C1 segment of cervical spinal cord (tissue), 14 donors: ENCODE data around the gene ATF7IP.

Source experiments
- DNase-seq, 14 donors: peaks; one replicate each; lab custom pipeline; 2025; lab: John Stamatoyannopoulos, UW

Gene ATF7IP

DNA sequence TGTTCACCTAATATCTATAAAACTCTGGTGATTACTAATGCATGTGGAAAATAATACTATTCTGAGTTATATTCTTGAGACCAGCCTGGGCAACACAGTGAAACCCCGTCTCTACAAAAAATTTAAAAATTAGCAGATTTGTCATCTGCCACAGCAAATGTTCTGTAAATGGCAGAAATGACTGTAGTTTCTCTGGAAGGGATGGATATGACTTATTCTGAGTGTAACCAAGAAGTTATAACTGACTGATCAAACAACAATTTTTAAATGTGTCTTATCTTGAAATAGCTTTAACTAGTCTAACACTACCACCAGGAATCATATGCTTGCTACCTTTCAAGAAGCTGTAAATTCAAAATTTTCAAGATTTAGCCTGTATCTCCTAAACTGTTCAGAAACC is 113.5 kb downstream of the ATF7IP start:
- no peak for DNase-seq

DNA sequence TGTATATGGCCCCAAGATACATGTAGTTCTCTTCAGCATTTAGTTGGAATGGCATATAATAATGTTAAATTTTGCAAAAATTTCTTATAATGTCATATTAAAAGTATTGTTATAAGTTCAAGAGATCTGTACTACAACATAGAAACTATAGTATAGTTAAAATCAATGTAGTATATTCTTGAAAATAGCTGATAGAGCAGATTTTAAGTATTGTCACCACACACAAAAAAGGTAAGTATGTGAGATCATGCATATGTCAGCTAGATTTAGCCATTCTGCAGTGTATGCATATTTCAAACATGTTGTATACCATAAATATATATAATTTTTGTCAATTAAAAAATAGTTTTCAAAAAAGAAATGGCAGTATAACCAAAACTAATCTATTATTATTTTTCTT is 115.7 kb downstream of the ATF7IP start:
- no peak for DNase-seq

DNA sequence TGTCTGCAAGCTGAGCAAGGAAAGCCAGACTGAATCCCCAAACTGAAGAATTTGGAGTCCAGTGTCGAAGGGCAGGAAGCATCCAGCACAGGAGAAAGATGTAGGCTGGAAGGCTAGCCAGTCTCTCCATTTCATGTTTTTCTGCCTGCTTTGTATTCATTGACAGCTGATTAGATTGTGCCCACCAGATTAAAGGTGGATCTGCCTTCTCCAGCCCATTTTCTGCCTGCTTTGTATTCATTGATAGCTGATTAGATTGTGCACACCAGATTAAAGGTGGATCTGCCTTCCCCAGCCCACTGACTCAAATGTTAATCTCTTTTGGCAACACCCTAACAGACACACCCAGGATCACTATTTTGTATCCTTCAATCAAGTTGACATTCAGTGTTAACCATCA is 116.9 kb downstream of the ATF7IP start:
- DNase-seq = no peak

DNA sequence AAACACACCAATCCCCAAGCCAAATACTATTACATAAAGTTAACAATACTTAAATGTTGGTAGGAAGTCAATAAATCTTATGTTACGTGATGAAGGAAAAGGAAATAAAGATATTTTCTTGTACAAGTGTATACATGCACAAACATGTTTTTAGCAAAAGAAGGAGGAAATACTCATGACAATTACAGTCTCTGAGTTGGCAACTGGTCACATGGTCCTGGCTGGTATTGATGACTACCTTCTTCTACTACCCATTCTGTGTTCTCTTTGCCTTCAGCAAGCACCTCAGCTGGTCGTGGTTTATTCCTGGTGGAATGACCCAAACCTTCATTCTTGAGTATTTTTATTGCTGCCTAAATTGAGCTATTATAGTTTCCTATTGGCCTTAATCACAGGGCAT is 117.4 kb downstream of the ATF7IP start:
- DNase-seq = no peak

DNA sequence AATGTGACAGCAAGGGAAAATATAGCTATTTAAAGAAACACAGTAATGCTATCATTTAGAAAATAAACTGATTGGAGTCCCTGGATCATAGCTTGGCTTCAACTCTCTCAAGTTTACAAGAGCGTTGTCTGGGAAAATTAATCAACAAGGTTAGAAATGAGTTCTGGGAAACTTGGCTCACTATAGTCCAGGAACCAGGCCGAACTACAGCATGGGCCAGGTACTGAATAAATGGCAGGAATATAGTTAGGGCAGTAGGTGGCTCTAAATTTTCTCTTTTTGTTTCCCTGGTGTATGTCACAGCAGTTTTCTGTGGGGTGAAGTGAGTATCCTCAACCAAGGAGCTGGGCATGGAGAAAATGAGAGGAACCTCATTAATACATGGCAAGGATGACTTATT is 129.8 kb downstream of the ATF7IP start:
- no peak for DNase-seq

DNA sequence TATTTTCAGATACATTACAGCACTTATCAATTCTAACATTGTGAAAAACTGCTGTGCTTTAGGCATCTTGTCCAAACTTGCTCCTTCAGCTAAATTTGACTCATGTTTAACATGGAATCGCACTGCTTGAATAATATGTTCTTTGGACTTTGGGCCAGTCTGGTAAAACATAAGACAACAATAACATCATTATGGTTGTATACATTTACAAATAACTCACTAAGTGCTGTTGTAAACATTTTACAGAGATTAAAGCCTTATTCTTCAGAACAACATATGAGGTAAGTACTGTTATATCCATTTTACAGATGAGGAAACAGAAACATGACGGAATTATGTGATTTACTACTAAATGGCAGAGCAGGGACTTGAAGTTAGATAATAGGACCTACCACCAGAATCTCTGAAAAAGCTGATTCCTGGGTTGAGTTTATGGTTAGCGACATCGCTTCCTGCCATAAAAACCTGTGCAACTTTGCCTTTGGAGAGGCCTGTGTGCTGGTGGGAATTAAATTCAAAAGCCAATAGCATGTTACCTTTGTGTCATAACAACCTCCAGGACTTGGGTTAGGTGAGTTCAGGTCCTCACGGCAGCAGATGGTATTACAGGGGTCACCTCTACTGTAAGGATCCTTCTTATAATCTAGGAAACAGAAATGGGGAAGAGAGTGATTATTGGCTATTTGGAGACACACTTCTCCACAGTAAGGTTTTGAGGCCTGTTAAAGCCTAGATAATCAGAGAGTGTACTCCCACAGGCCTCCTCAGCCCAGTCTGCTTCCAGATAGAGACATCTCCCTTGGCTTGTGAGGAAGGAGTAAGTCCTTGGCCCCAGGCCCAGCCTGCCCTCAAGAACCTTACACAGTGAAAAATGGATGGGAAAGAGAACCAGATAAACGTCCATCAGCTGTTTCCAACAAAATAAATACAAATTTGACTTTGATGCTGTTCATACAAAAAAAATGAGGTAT is 140.4 kb downstream of the ATF7IP start:
- no peak for DNase-seq

DNA sequence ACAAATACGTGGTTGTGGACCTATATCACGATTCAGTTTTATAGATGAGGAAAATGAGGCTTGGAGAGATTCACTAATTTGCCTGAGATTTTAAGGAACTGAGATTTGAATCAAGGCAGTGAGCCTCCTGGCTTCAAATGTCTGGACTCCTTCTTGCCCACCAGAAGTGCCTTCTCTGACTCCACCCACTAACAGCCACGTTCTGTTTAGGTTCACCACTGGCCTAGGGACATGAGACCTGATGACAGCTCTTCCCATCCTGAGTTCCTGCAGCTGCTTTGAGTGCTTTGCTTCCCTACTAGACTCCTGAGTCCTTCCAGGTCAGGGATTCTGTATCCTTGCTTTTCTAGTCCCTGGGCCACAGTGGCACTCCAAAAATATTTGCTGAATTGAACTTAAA is 145.1 kb downstream of the ATF7IP start:
- no peak for DNase-seq

DNA sequence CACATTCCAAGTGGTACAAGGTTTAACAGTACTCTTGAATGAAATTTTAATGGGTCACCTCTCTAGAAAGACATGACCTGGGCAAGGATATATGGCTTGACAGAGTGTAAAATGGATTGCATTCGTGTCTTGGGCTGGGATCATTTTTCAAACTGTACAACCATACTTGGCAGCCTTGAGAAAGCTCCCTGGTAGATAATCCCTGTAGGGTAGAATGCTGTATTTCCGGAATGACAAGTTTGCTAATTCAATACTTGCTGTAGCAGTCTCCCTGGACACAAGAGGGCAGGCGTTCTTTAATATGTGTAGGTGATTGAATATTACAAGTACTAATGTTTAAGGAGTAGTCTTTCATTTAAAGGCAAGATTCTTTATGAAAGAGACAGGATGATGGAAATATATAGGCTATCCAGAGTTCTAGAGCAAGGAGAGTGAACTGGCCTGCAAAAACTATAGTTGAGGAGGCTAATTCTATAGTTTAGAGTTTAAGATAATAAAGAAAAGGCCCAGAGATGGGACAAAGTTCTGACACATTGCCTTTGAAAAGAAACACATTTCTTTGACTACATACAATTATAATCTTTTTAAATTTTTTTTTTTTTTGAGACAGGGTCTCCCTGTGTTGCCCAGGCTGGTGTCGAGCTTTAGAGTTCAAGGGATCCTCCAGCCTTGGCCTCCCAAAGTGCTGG is 148.8 kb downstream of the ATF7IP start:
- no peak for DNase-seq

DNA sequence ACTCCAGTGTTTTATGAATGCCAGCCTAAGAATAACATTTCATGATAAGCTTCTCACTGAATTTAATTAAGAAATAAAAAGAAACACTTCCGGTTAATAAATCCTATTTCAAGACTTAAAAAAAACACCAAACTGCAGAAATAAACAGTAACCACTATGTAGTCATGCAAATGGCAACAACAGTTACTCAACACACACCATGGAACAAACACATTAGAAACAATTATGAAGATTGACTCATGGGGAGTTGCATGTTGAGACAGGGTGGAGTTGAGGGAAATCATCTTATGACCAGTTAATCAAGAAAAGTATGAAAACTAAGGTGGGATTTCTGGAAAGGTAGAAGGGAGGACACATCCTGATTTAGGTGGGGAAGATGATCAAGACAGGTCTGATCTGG is 149.5 kb downstream of the ATF7IP start:
- no peak for DNase-seq

DNA sequence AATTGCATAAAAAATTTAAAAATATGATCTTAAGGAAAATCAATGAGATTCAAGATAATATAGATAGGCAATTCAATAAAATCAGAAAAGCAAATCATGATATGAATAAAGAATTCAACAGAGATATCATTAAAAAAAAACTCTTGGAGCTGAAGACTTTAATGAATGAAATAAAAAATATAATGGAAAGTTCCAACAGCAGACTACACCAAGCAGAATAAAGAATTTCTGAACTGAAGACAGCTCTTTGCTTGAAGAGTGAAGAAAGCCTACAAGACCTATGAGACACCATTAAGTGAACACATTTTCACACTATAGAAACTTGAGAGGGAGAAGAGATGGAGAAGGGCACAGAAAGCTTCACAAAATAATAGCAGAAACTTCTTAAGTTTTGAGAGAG is 156.3 kb downstream of the ATF7IP start:
- no peak for DNase-seq

DNA sequence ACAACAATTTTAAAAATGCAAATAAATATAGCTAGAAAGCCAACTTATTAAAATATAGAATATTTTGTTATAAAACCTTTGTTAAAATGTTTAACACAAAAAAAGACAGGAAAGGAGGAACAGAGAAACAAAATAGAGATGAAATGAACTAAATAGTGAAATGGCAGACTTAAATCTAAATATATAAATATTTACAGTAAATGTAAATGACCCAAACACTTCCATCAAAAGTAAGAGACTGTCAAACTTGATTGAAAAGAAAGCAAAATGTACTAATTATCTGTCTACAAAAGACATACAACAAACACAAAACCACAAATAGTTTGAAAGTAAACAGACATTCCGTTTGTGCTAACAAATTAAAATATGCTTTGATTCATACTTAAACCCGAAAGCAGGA is 160.5 kb downstream of the ATF7IP start:
- DNase-seq = no peak

DNA sequence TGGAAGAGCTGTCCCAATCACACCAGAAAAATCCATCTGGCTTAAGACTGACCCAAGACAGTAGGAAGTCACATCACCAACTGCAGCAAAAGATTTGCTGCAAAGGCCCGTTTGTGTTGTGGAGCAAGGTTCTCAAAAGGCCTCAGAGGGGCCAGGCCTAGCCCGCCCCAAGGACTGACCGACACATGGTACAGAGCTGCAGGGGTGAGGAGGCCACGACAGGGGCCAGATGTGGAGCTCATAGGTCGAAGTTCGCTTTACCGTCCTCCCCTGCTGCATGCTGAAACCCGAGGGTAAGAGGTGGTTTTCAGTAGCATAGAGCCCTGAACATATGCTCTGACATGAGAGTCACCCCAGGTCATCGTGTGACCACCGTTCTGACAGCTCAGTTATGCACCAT is 166.7 kb downstream of the ATF7IP start:
- no peak for DNase-seq

DNA sequence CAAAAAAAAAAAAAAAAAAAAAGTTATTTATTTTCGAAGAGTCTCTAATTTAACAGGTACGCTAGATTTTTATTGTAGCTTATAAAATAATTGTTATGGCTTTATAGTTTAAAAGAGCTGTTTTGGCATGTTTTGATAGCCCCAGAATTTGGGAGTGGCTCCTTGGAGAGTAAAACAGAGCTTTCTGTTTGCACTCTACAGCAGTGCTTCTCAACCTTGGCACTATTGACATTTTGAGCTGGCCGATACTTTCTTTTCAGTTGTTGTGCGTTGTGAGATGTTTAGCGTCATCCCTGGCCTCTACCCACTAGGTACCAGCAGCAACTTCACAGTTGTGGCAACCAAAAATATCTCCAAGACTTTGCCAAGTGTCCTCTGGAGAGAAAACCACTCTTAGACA is 171.6 kb downstream of the ATF7IP start:
- DNase-seq = no peak

DNA sequence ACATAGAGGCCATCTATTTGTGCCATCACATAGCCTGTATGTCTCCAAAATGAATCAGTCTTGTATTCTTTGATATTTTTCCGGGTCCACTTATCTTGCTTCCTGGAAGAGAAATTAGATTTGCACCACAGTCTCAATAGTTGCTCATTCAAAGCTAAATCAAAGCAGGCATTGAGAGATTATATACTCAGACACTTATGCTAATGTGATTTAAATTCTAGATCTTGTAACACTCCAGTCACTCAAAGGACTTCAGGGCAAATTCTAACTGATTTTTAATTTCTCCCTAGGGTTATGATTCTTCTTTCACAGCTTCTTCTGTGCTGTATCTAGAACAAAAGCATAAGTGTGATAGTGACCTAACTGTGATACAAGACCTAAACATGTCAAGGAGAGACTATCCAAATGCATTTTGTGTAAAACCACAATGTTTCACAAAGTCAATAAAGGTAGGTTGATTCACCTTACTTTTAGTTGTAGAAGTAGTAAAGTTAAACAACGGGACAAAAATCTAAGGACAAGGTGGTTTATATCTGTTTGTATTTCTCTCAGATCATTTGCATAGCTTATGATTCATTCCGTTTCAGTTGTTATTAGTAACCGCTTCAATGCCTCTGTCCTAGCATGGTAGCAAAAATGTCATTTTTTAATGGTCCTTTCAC is 175.4 kb downstream of the ATF7IP start:
- DNase-seq = no peak

DNA sequence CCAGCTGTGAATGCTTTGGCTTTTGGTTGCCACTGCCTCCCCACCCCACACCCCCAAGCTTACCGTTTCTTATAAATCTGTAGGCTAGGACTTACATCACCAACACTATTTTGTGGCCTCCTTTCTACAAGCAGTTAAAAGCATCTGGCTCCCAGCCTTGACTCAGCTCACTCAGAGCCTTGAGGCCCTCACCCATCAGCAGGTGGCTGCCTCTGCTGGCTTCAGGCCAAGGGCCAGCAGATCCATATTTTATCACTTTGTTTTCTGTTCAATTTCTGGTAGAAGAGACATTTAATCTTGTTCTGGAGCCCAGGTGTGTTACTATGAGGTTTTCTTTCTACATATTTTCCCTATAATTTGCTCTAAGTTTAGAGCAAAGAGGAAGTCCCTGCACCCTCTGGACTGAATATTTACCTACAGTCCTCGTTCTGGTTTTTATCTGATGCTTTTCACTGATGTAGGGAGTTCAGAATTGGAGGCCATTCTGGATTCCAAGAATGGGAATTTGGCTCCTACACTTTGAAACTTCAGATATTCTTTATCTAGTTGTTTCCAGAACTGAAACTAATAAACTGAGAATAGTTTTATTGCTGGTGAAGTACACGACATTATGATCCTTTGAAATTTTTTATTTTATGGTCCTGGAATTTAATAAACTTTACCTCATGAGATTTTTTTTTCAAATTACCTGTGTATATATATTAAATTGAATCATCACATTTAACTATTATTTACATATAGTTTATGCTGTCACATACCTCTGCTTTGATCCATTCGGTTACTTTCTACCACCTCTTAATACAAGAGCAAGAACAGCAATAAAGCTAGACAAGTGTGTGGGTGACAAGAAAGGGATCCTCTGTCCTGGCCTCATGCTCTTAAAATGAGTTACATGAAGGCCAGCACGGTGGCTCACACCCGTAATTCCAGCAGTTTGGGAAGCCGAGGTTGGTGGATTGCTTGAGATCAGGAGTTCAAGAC is 180.0 kb downstream of the ATF7IP start:
- DNase-seq = no peak

DNA sequence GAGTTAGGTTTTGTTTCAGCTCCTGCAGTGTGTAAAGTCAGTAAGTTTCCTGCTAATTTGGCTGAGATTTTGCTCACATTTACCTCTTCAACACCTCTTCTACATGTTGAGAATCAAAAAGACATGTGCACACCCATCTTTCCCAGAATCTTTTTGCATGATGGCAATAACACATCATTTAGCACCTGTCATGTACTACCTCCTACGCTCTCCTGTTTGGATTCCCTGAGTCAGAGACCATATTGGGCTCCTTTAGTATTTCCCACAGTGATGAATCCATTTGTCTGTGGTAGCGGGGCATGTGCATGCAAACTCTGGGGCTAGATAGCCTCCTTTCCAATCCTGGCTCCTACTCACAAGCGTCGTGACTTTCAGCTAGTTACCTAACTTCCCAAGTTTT is 182.1 kb downstream of the ATF7IP start:
- no peak for DNase-seq

DNA sequence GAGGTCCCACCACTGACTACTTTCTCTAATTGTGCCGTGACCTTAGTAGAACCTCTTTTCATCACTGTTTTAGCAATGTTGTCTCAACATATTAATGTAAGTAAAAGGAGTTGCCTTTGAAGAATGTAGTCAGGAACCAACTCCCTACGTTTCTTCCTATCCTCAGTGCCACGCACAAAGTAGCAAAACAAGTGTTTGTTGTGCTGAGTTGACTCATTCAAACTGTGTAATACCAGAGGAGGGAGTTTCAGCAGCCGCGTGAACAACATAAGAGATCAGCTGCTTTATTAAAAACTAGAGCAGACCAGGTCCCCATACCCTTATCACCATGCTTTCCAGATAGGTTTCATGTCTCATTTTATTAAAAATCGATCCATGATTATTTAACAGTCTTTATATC is 183.1 kb downstream of the ATF7IP start:
- no peak for DNase-seq
